Neuron (in vitro differentiated cells): ENCODE data around the gene CHST9.
A peak's percentile ranks its signal among the peaks of the same experiment; 100 is the strongest.
"Not testable (repeated sequence)": the region's sequence is repeated elsewhere in the genome, so short reads cannot be mapped to it uniquely, and the experiment has no call there.

Experiments
- H2AFZ ChIP-seq: one replicate; pipeline ENCODE4 v1.6.1; 2013; ENCODE audit warnings: low read depth, mild to moderate bottlenecking, inconsistent platforms, low read length, moderate library complexity
- H3K27me3 ChIP-seq: one replicate; pipeline ENCODE4 v1.6.1; 2013; ENCODE audit warnings: low read length; ENCODE audit not compliant: insufficient read depth
- H3K36me3 ChIP-seq: one replicate; pipeline ENCODE4 v1.6.1; 2013; ENCODE audit warnings: low read length; ENCODE audit not compliant: insufficient read depth
- H3K4me1 ChIP-seq: one replicate; pipeline ENCODE4 v1.6.1; 2013; ENCODE audit warnings: low read length; ENCODE audit not compliant: insufficient read depth
- H3K4me3 ChIP-seq: 2 replicates; pipeline ENCODE4 v1.5.1; 2013; ENCODE audit warnings: mild to moderate bottlenecking, low read length, moderate library complexity
- H3K9me3 ChIP-seq: one replicate; pipeline ENCODE4 v1.6.1; 2013; ENCODE audit warnings: low read length

The CHST9 gene

DNA sequence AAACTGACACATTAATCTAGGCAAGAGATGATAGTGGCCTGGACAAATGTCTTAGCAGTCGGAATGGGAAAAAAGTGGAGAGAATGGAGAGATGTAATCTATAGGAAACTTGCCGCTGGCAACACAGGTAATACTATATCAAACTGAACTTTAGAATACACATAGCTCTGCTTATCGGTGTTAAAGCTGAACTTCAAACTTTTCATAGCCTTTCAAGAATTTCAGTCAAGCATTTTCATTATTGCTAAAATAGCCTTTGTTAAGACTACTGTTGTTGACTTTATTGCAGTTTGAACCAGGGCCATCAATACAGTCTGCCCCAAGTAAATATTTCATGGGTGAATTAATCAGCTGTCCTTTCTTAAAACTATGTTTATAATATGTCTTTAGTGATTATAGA lies 12.9 kb upstream of the CHST9 start:
- Histone ChIP-seq H3K36me3 (no peaks in the 10 kb centered on the region), H3K4me1 (no peaks in the 10 kb centered on the region), H2AFZ (no peak overlapping the region), H3K9me3 (no peaks in the 10 kb centered on the region), H3K27me3 (no peaks in the 10 kb centered on the region), H3K4me3 (no peak overlapping the region)

DNA sequence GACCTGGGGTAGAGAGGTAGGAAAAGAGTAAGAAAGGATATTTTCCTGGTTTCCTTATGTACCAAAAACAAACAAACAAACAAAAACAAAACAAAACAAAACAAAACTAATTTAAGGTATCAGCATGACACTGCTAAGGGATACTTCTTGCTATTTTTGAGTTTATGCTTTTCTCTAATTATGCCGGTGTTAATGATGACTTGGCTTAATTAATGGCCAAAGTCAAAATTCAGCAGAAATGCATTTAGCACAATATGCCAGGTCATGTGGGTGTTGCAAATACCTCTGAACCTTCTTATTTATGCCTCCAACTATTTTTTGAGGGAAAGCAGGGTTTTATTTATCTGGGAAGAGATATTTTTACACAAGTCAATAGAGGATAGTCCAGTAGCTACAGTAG lies 3.2 kb upstream of the CHST9 start:
- no peaks in the 10 kb centered on the region for H3K9me3 ChIP-seq

GRCh38 chr18:27185897-27186296 lies 789 bp upstream of the CHST9 start:
- H3K36me3 ChIP-seq, result no peaks in the 10 kb centered on the region
- H3K4me3 ChIP-seq, result no peak overlapping the region
- peaks cover 10% of the 10 kb centered on the region for H3K4me1 ChIP-seq
- H2AFZ ChIP-seq, result no peak overlapping the region
- peaks cover 37% of the 10 kb centered on the region for H3K27me3 ChIP-seq
- H3K9me3 ChIP-seq, result no peaks in the 10 kb centered on the region

More for the DNA sequence above, 3.2 kb upstream of the CHST9 start:
- H3K27me3 ChIP-seq, result peaks cover 36% of the 10 kb centered on the region
- H3K4me3 ChIP-seq, result no peak overlapping the region
- H3K4me1 ChIP-seq, result peaks cover 10% of the 10 kb centered on the region
- H3K36me3 ChIP-seq, result no peaks in the 10 kb centered on the region
- no peak overlapping the region for H2AFZ ChIP-seq

GRCh38 chr18:27184115-27185024 lies 738 bp downstream of the CHST9 start:
- peaks cover 37% of the 10 kb centered on the region for H3K27me3 ChIP-seq
- H3K36me3 ChIP-seq, result no peaks in the 10 kb centered on the region
- no peaks in the 10 kb centered on the region for H3K9me3 ChIP-seq
- peaks cover 10% of the 10 kb centered on the region for H3K4me1 ChIP-seq
- H3K4me3 ChIP-seq, result peak overlapping the region; percentile 48
- H2AFZ ChIP-seq, result no peak overlapping the region

DNA sequence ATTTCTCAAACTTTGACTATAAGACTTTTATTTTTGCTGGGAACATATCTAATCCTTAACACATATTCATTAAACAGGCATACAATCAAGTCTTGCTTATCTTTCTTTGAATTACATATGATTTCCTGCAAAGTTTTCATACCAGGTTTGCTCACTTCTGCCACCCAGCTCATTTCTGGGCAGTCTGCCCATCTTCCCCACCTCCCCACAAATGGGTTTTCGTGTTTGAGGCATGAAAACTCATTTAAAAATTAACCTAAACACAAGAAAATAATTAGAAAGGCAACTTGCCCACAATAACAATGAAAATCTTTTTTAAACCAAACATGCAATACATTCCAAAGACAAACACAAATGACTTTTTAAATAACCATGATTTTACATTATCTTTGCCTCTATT lies 3.4 kb downstream of the CHST9 start:
- no peak overlapping the region for H2AFZ ChIP-seq
- peaks cover 26% of the 10 kb centered on the region for H3K27me3 ChIP-seq
- no peak overlapping the region for H3K4me3 ChIP-seq
- peaks cover 17% of the 10 kb centered on the region for H3K4me1 ChIP-seq
- H3K36me3 ChIP-seq, result no peaks in the 10 kb centered on the region
- no peaks in the 10 kb centered on the region for H3K9me3 ChIP-seq

DNA sequence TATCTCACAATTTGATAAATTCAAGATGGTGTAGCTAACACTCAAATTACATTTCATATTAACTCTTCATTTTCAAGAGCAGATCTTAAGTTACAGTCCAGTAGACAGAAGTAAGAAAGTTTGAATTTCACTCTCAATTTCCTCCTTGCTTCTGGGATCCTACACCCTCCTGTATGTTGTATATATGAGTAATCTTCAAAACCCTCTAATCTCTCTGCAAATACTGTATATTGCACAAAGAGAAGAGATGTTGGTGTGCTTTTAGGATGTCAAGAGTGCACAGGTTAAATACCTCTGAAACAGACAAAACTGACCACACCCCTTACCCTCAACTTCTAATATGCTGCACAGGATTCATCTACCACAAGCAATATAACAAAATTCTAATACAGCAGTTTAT lies 6.7 kb downstream of the CHST9 start:
- Histone ChIP-seq H3K4me1 (peaks cover 7% of the 10 kb centered on the region), H3K27me3 (peaks cover 2% of the 10 kb centered on the region), H3K4me3 (no peak overlapping the region), H3K36me3 (no peaks in the 10 kb centered on the region), H2AFZ (no peak overlapping the region), H3K9me3 (no peaks in the 10 kb centered on the region)

- Histone ChIP-seq H3K4me1 (peaks cover 7% of the 10 kb centered on the region), H3K4me3 (no peak overlapping the region), H2AFZ (no peak overlapping the region), H3K27me3 (no peaks in the 10 kb centered on the region), H3K36me3 (no peaks in the 10 kb centered on the region), H3K9me3 (no peaks in the 10 kb centered on the region)
These were observed 9.2 kb downstream of the CHST9 start for GRCh38 chr18:27175914-27176313.

DNA sequence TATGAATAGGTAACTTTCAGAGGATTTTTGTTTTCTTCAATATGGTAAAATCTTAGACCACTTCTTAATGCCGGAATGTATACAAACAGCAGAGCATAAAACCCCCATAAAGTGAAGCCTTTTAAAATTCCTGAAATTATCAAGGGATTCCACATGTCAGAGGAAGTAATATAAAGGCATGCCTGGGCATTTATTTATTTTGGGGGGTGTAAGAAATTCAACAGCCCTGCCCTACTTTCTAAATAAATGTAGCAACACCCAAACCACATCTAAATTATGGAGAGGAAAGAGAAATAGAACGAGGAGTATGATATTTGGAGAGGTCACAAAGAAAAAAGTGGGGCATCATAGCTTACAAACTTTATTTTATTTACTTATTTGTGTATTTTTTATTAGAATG lies 9.9 kb downstream of the CHST9 start:
- no peaks in the 10 kb centered on the region for H3K9me3 ChIP-seq
- H3K36me3 ChIP-seq, result no peaks in the 10 kb centered on the region
- no peak overlapping the region for H3K4me3 ChIP-seq
- H3K27me3 ChIP-seq, result no peaks in the 10 kb centered on the region
- H3K4me1 ChIP-seq, result peaks cover 7% of the 10 kb centered on the region
- no peak overlapping the region for H2AFZ ChIP-seq

DNA sequence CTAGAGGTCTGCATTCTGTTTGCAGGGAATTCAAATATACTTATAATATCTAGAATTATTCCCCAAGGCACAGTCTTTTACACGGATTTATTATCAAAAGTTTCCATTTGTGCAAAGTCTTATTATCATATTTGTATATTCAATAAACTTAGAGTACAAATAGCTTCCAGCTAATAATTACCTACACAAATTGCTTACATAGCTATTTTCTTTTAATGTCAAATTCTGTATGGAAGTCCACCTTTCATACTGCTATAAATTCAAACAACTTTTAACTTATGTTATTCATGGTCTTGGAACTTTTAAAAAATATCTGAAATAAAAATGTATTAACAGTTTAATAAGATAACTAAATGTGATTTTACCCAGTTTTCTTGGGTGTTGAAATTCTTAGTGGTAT lies 13.1 kb downstream of the CHST9 start:
- Histone ChIP-seq H3K4me1 (no peaks in the 10 kb centered on the region), H3K9me3 (no peaks in the 10 kb centered on the region), H3K4me3 (no peak overlapping the region), H3K36me3 (no peaks in the 10 kb centered on the region), H3K27me3 (no peaks in the 10 kb centered on the region), H2AFZ (no peak overlapping the region)

DNA sequence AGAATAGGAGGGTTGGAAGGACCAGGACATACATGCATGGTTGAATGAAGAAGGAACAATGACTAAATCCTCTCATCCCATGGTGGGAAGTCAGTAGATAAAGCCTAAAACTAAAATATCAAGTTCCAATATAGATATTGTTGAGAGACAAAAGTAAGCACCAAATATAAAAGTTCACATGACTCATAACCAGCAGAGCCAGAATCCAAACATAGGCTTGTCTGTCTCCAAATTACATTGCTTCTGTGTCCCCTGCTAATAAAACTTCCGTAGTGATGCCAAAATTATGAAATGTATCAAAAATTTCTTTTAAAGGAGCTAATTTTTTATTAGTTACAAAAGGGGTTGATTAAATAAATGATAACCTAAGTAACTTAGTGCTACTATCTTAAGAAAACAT lies 19.7 kb downstream of the CHST9 start:
- Histone ChIP-seq H3K4me3 (no peak overlapping the region), H3K4me1 (no peaks in the 10 kb centered on the region), H2AFZ (no peak overlapping the region), H3K9me3 (no peaks in the 10 kb centered on the region), H3K36me3 (no peaks in the 10 kb centered on the region), H3K27me3 (no peaks in the 10 kb centered on the region)

- H3K36me3 ChIP-seq, result no peaks in the 10 kb centered on the region
- no peak overlapping the region for H2AFZ ChIP-seq
- no peaks in the 10 kb centered on the region for H3K9me3 ChIP-seq
- H3K4me1 ChIP-seq, result no peaks in the 10 kb centered on the region
- no peak overlapping the region for H3K4me3 ChIP-seq
- no peaks in the 10 kb centered on the region for H3K27me3 ChIP-seq
These were observed 20.2 kb downstream of the CHST9 start for GRCh38 chr18:27164905-27165304.

GRCh38 chr18:27163197-27163716 lies 21.9 kb downstream of the CHST9 start:
- not testable (repeated sequence) for H3K4me1 ChIP-seq, H2AFZ ChIP-seq, H3K4me3 ChIP-seq, H3K27me3 ChIP-seq, H3K9me3 ChIP-seq, H3K36me3 ChIP-seq

DNA sequence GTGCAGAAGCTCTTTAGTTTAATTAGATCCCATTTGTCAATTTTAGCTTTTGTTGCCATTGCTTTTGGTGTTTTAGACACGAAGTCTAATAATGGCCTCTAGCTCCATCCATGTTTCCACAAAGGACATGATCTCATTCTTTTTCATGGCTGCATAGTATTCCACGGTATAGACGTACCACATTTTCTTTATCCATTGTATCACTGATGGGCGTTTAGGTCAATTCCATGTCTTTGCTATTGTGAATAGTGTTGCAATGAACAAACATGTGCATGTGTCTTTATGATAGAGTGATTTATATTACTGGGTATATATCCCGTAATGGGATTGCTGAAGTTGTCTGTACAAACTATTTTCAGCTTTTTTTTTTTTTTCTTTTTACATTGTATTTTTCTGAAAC lies 35.9 kb downstream of the CHST9 start:
- H3K4me1 ChIP-seq, H3K4me3 ChIP-seq, H2AFZ ChIP-seq, H3K27me3 ChIP-seq, H3K9me3 ChIP-seq, H3K36me3 ChIP-seq: not testable (repeated sequence)

- H3K4me1 ChIP-seq, result no peaks in the 10 kb centered on the region
- H3K9me3 ChIP-seq, result no peaks in the 10 kb centered on the region
- H2AFZ ChIP-seq, result no peak overlapping the region
- H3K36me3 ChIP-seq, result no peaks in the 10 kb centered on the region
- no peaks in the 10 kb centered on the region for H3K27me3 ChIP-seq
- no peak overlapping the region for H3K4me3 ChIP-seq
These were observed 40.4 kb downstream of the CHST9 start for GRCh38 chr18:27144672-27145071.
